ENCODE results near the gene TPM1. TPM values are rescaled to one million over a fixed set of nuclear protein-coding genes. Genes with fewer than 3 reads are reported as not detected.

The TPM1 gene
- total RNA-seq, 1 experiment from 2014 or later: 22.5 TPM

GRCh38 chr15:63083541-63083940 lies 41.0 kb downstream of the TPM1 start:
- Histone ChIP-seq H3K4me3 (replicated peaks in 1 of 2; ENCODE audit: low read depth in 1 of 2, low read length in 2 of 2) (no peak overlapping the region), H3K9ac (ENCODE audit: low read length) (no peak overlapping the region), H3K27me3 (ENCODE audit: insufficient read depth, low read length) (no peaks in the 10 kb centered on the region), H3K4me2 (ENCODE audit: low read length) (no peak overlapping the region), H3K9me2 (ENCODE audit: insufficient read depth) (no peaks in the 10 kb centered on the region), H3K4me1 (ENCODE audit: control insufficient read depth in 1 of 2, insufficient read depth in 2 of 2, low read length in 2 of 2) (peaks cover 16 to 29% of the 10 kb centered on the region in 2 experiments; a peak in 3 of 4 replicates), H3K27ac (ENCODE audit: low read depth, low read length) (no peak overlapping the region), H3K9me3 (ENCODE audit: control insufficient read depth in 1 of 2, insufficient read depth in 1 of 2, low read depth in 1 of 2, low read length in 2 of 2) (no peaks in the 10 kb centered on the region), H3K36me3 (ENCODE audit: control insufficient read depth in 1 of 2, insufficient read depth in 2 of 2, low read length in 2 of 2) (no peaks in the 10 kb centered on the region), H2AFZ (ENCODE audit: low read depth, low read length, poor library complexity, severe bottlenecking) (no peak overlapping the region), H4K20me1 (ENCODE audit: insufficient read depth) (no peaks in the 10 kb centered on the region), H3K79me2 (ENCODE audit: insufficient read depth, low read length) (no peaks in the 10 kb centered on the region)
- ChIA-PET RAD21 (ENCODE audit: low non-redundant PET in 1 of 2, low total read pairs in 2 of 2, uncharacterized antibody in 2 of 2, unreplicated experiment in 2 of 2) (no interaction called here), POLR2A (no interaction called here), CTCF (interaction anchor here (2.1 kb wide), 1 partner anchor 36 kb away, joined by 5 read pairs; no protein-coding TSS in a partner anchor)
- no TSS peak for BruUV-seq (replicated peaks)
- DNase-seq (ENCODE audit: low read depth, low spot score): no peak
- TF ChIP-seq YY1 (IDR thresholded peaks at IDR 0.05; ENCODE audit: extremely low read depth, insufficient replicate concordance, low read depth, low read length) (no peak), EGR1 (IDR thresholded peaks at IDR 0.05; ENCODE audit: low read depth) (peak; percentile 38; the same call in 1 of the 2 replicates)
- peak; percentile 67 for ATAC-seq
- intact Hi-C loops (cut with micrococcal nuclease): no loop called here

DNA sequence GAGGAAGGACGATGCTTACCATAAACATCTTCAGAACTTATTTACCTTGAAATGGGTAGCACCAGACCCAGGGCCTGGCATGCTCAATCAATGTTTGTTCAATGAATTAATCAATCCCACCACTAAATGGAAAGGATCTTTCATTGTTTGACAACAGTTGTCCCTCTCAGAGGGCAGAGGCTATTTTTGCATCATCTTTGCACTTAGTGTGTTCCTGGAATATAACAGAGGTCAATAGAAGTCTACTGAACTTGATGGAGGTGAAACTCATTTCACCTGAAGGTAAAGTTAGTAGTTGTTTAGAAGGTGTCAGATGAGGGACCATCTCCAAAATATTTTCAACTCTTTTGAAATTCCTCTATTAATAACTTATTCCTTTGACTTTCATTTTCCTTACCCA lies 42.3 kb downstream of the TPM1 start:
- H3K79me2 ChIP-seq (ENCODE audit: insufficient read depth, low read length): no peaks in the 10 kb centered on the region
- H3K36me3 ChIP-seq (ENCODE audit: control insufficient read depth in 1 of 2, insufficient read depth in 2 of 2, low read length in 2 of 2): no peaks in the 10 kb centered on the region
- CTCF ChIA-PET: interaction anchor here (2.1 kb wide), 1 partner anchor 37 kb away, joined by 5 read pairs; no protein-coding TSS in a partner anchor
- H4K20me1 ChIP-seq (ENCODE audit: insufficient read depth): no peaks in the 10 kb centered on the region
- intact Hi-C loops (cut with micrococcal nuclease): no loop called here
- RAD21 ChIA-PET (ENCODE audit: low non-redundant PET in 1 of 2, low total read pairs in 2 of 2, uncharacterized antibody in 2 of 2, unreplicated experiment in 2 of 2): no interaction called here
- no peak overlapping the region for H3K4me2 ChIP-seq (ENCODE audit: low read length)
- no peaks in the 10 kb centered on the region for H3K9me2 ChIP-seq (ENCODE audit: insufficient read depth)
- H3K4me3 ChIP-seq (replicated peaks in 1 of 2; ENCODE audit: low read depth in 1 of 2, low read length in 2 of 2): no peak overlapping the region
- H2AFZ ChIP-seq (ENCODE audit: low read depth, low read length, poor library complexity, severe bottlenecking): no peak overlapping the region
- TF ChIP-seq, protein P1, sequence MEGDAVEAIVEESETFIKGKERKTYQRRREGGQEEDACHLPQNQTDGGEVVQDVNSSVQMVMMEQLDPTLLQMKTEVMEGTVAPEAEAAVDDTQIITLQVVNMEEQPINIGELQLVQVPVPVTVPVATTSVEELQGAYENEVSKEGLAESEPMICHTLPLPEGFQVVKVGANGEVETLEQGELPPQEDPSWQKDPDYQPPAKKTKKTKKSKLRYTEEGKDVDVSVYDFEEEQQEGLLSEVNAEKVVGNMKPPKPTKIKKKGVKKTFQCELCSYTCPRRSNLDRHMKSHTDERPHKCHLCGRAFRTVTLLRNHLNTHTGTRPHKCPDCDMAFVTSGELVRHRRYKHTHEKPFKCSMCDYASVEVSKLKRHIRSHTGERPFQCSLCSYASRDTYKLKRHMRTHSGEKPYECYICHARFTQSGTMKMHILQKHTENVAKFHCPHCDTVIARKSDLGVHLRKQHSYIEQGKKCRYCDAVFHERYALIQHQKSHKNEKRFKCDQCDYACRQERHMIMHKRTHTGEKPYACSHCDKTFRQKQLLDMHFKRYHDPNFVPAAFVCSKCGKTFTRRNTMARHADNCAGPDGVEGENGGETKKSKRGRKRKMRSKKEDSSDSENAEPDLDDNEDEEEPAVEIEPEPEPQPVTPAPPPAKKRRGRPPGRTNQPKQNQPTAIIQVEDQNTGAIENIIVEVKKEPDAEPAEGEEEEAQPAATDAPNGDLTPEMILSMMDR (IDR thresholded peaks at IDR 0.05 in 2 of 3, conservative IDR thresholded peaks at IDR 0.05 in 1 of 3; ENCODE audit: borderline replicate concordance in 1 of 3, insufficient read depth in 1 of 3, low read depth in 2 of 3, low read length in 2 of 3): no peak
- TF ChIP-seq RAD21 (IDR thresholded peaks at IDR 0.05; ENCODE audit: low read depth) (no peak), CBX3 (IDR thresholded peaks at IDR 0.05; ENCODE audit: low read depth) (no peak), EZH2phosphoT487 (IDR thresholded peaks at IDR 0.05; ENCODE audit: borderline replicate concordance) (no peak), TCF7L2 (IDR thresholded peaks at IDR 0.05; ENCODE audit: borderline replicate concordance, extremely low read depth, insufficient read depth, insufficient read length) (no peak), ELF1 (IDR thresholded peaks at IDR 0.05; ENCODE audit: borderline replicate concordance, low read depth) (no peak), ZFX (IDR thresholded peaks at IDR 0.05) (no peak)
- TF ChIP-seq, protein P2, sequence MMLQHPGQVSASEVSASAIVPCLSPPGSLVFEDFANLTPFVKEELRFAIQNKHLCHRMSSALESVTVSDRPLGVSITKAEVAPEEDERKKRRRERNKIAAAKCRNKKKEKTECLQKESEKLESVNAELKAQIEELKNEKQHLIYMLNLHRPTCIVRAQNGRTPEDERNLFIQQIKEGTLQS (IDR thresholded peaks at IDR 0.05): no peak
- TF ChIP-seq, protein P3, sequence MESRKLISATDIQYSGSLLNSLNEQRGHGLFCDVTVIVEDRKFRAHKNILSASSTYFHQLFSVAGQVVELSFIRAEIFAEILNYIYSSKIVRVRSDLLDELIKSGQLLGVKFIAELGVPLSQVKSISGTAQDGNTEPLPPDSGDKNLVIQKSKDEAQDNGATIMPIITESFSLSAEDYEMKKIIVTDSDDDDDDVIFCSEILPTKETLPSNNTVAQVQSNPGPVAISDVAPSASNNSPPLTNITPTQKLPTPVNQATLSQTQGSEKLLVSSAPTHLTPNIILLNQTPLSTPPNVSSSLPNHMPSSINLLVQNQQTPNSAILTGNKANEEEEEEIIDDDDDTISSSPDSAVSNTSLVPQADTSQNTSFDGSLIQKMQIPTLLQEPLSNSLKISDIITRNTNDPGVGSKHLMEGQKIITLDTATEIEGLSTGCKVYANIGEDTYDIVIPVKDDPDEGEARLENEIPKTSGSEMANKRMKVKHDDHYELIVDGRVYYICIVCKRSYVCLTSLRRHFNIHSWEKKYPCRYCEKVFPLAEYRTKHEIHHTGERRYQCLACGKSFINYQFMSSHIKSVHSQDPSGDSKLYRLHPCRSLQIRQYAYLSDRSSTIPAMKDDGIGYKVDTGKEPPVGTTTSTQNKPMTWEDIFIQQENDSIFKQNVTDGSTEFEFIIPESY (IDR thresholded peaks at IDR 0.05; ENCODE audit: extremely low read depth, insufficient replicate concordance, low read length): no peak
- POLR2A ChIA-PET: no interaction called here
- DNase-seq (ENCODE audit: low read depth, low spot score) (no peak), ATAC-seq (no peak)
- H3K27ac ChIP-seq (ENCODE audit: low read depth, low read length): no peak overlapping the region
- H3K4me1 ChIP-seq (ENCODE audit: control insufficient read depth in 1 of 2, insufficient read depth in 2 of 2, low read length in 2 of 2): peaks cover 12 to 23% of the 10 kb centered on the region in 2 experiments; a peak in 3 of 4 replicates
- H3K9me3 ChIP-seq (ENCODE audit: control insufficient read depth in 1 of 2, insufficient read depth in 1 of 2, low read depth in 1 of 2, low read length in 2 of 2): no peaks in the 10 kb centered on the region
- H3K27me3 ChIP-seq (ENCODE audit: insufficient read depth, low read length): no peaks in the 10 kb centered on the region
- no peak overlapping the region for H3K9ac ChIP-seq (ENCODE audit: low read length)
- no TSS peak for BruUV-seq (replicated peaks)

Data from HCT116 (cell line).